ENCODE results near the gene TGFB1I1.
"Not testable (repeated sequence)": the region's sequence is repeated elsewhere in the genome, so short reads cannot be mapped to it uniquely, and the experiment has no call there.

Gene TGFB1I1

GRCh38 chr16:31435341-31436220 lies 36.4 kb upstream of the TGFB1I1 start:
- no peaks in the 10 kb centered on the region for H3K27me3 ChIP-seq (ENCODE audit: control insufficient read depth, low read length)
- no peaks in the 10 kb centered on the region for H4K20me1 ChIP-seq (ENCODE audit: control insufficient read depth, insufficient read depth, low read depth, low read length)
- H3K79me2 ChIP-seq (ENCODE audit: control insufficient read depth, low read length): no peaks in the 10 kb centered on the region
- no peaks in the 10 kb centered on the region for H3K9me3 ChIP-seq (ENCODE audit: control insufficient read depth, insufficient read depth, low read length)
- no peak for TF ChIP-seq CTCF (IDR thresholded peaks at IDR 0.05; ENCODE audit: low read depth, low read length, poor library complexity, severe bottlenecking)
- TF ChIP-seq EZH2phosphoT487 (IDR thresholded peaks at IDR 0.05; ENCODE audit: borderline replicate concordance, low read length): no peak
- peaks cover 24% of the 10 kb centered on the region for H3K4me1 ChIP-seq (ENCODE audit: control insufficient read depth, low read length)
- no peak overlapping the region for H3K27ac ChIP-seq (ENCODE audit: low read depth, low read length)
- no peak overlapping the region for H3K4me2 ChIP-seq (ENCODE audit: low read length)
- no peaks in the 10 kb centered on the region for H3F3A ChIP-seq (ENCODE audit: control insufficient read depth, insufficient read depth)
- no peaks in the 10 kb centered on the region for H3K36me3 ChIP-seq (ENCODE audit: control insufficient read depth, low read length)
- no peaks in the 10 kb centered on the region for H3K9me2 ChIP-seq (replicated peaks; ENCODE audit: control insufficient read depth, low read length)
- H3K4me3 ChIP-seq (ENCODE audit: low read length): no peak overlapping the region

- Histone ChIP-seq H3K27ac (ENCODE audit: low read depth, low read length) (no peak overlapping the region), H3K4me2 (ENCODE audit: low read length) (no peak overlapping the region), H3K36me3 (ENCODE audit: control insufficient read depth, low read length) (no peaks in the 10 kb centered on the region), H3K9me3 (ENCODE audit: control insufficient read depth, insufficient read depth, low read length) (no peaks in the 10 kb centered on the region), H3K79me2 (ENCODE audit: control insufficient read depth, low read length) (no peaks in the 10 kb centered on the region), H3K27me3 (ENCODE audit: control insufficient read depth, low read length) (no peaks in the 10 kb centered on the region), H3K9me2 (replicated peaks; ENCODE audit: control insufficient read depth, low read length) (no peaks in the 10 kb centered on the region), H3F3A (ENCODE audit: control insufficient read depth, insufficient read depth) (0 out of 2 replicates have a peak, but pooled peaks cover 2% of the 10 kb centered on the region), H4K20me1 (ENCODE audit: control insufficient read depth, insufficient read depth, low read depth, low read length) (no peaks in the 10 kb centered on the region), H3K4me3 (ENCODE audit: low read length) (no peak overlapping the region), H3K4me1 (ENCODE audit: control insufficient read depth, low read length) (peaks cover 24% of the 10 kb centered on the region)
- no peak for TF ChIP-seq EZH2phosphoT487 (IDR thresholded peaks at IDR 0.05; ENCODE audit: borderline replicate concordance, low read length)
- no peak for TF ChIP-seq CTCF (IDR thresholded peaks at IDR 0.05; ENCODE audit: low read depth, low read length, poor library complexity, severe bottlenecking)
These were observed 35.5 kb upstream of the TGFB1I1 start for GRCh38 chr16:31436221-31437045.

GRCh38 chr16:31438414-31438813 lies 33.5 kb upstream of the TGFB1I1 start:
- no peak overlapping the region for H3K27ac ChIP-seq (ENCODE audit: low read depth, low read length)
- peak overlapping the region; percentile 55; the same call in 1 of the 2 replicates for H3K4me3 ChIP-seq (ENCODE audit: low read length)
- TF ChIP-seq CTCF (IDR thresholded peaks at IDR 0.05; ENCODE audit: low read depth, low read length, poor library complexity, severe bottlenecking) (no peak), EZH2phosphoT487 (IDR thresholded peaks at IDR 0.05; ENCODE audit: borderline replicate concordance, low read length) (no peak)
- no peaks in the 10 kb centered on the region for H3K9me2 ChIP-seq (replicated peaks; ENCODE audit: control insufficient read depth, low read length)
- H3K79me2 ChIP-seq (ENCODE audit: control insufficient read depth, low read length): no peaks in the 10 kb centered on the region
- peaks cover 28% of the 10 kb centered on the region for H3K4me1 ChIP-seq (ENCODE audit: control insufficient read depth, low read length)
- no peaks in the 10 kb centered on the region for H3K27me3 ChIP-seq (ENCODE audit: control insufficient read depth, low read length)
- H3K9me3 ChIP-seq (ENCODE audit: control insufficient read depth, insufficient read depth, low read length): no peaks in the 10 kb centered on the region
- H4K20me1 ChIP-seq (ENCODE audit: control insufficient read depth, insufficient read depth, low read depth, low read length): no peaks in the 10 kb centered on the region
- H3K36me3 ChIP-seq (ENCODE audit: control insufficient read depth, low read length): no peaks in the 10 kb centered on the region
- H3F3A ChIP-seq (ENCODE audit: control insufficient read depth, insufficient read depth): 0 out of 2 replicates have a peak, but pooled peaks cover 2% of the 10 kb centered on the region
- H3K4me2 ChIP-seq (ENCODE audit: low read length): peak overlapping the region; percentile 72

- not testable (repeated sequence) for H3K27ac ChIP-seq (ENCODE audit: low read depth, low read length); H3K9me2 ChIP-seq (replicated peaks; ENCODE audit: control insufficient read depth, low read length)
- H3K4me3 ChIP-seq (ENCODE audit: low read length): peak overlapping the region; percentile 55
These were observed 32.9 kb upstream of the TGFB1I1 start for GRCh38 chr16:31439023-31439422.

More at GRCh38 chr16:31439023-31439422, 32.9 kb upstream of the TGFB1I1 start:
- not testable (repeated sequence) for H3F3A ChIP-seq (ENCODE audit: control insufficient read depth, insufficient read depth); H4K20me1 ChIP-seq (ENCODE audit: control insufficient read depth, insufficient read depth, low read depth, low read length); H3K79me2 ChIP-seq (ENCODE audit: control insufficient read depth, low read length); H3K27me3 ChIP-seq (ENCODE audit: control insufficient read depth, low read length); H3K36me3 ChIP-seq (ENCODE audit: control insufficient read depth, low read length); H3K9me3 ChIP-seq (ENCODE audit: control insufficient read depth, insufficient read depth, low read length)
- Histone ChIP-seq H3K4me1 (ENCODE audit: control insufficient read depth, low read length) (peaks cover 28% of the 10 kb centered on the region), H3K4me2 (ENCODE audit: low read length) (peak overlapping the region; percentile 72)
